NT2/D1 (cell line): ENCODE results near the gene SLC15A2.

Experiments used
- YY1 ChIP-seq: IDR thresholded peaks from 2 replicates; pipeline ENCODE4 v1.6.1; 2011; ENCODE audit not compliant: insufficient read length, insufficient read depth
- ZNF274 ChIP-seq: IDR thresholded peaks from 2 replicates; pipeline ENCODE4 v1.6.1; 2011; ENCODE audit warnings: mild to moderate bottlenecking, low read depth, low read length

- TF ChIP-seq ZNF274, result no peak
- no peak for TF ChIP-seq YY1
Measured at GRCh38 chr3:121895736-121896135, 1.5 kb downstream of the SLC15A2 start.
